HG03175 (cell line): ENCODE results near the gene TSPO2.

Source experiments
- ATAC-seq: cut with Tn5 transposase; IDR thresholded peaks from one replicate; pipeline ENCODE4 v1.9.1; 2021; ENCODE audit warnings: mild to moderate bottlenecking, moderate library complexity; ENCODE audit not compliant: unreplicated experiment

Gene TSPO2

GRCh38 chr6:41049955-41050354 is 7.7 kb downstream of the TSPO2 start:
- no peak for ATAC-seq

GRCh38 chr6:41050536-41050935 is 8.3 kb downstream of the TSPO2 start:
- no peak for ATAC-seq

- ATAC-seq = peak; percentile 46
These were observed 9.6 kb downstream of the TSPO2 start for GRCh38 chr6:41051873-41052272.

GRCh38 chr6:41053041-41053440 is 10.8 kb downstream of the TSPO2 start, which contains the start of gene APOBEC2:
TSS of gene APOBEC2 (plus strand) at chr6:41053202. CDS start at chr6:41053348, 146 bp downstream.
- no peak for ATAC-seq

GRCh38 chr6:41054511-41054910 is 12.2 kb downstream of the TSPO2 start:
- ATAC-seq = no peak

GRCh38 chr6:41055149-41055548 is 12.9 kb downstream of the TSPO2 start:
- no peak for ATAC-seq

- no peak for ATAC-seq
These were observed 14.7 kb downstream of the TSPO2 start for GRCh38 chr6:41056768-41057490.

GRCh38 chr6:41058783-41059181 is 16.5 kb downstream of the TSPO2 start:
- no peak for ATAC-seq

GRCh38 chr6:41059556-41059955 is 17.3 kb downstream of the TSPO2 start:
- ATAC-seq = no peak

GRCh38 chr6:41061196-41061726 is 19.0 kb downstream of the TSPO2 start:
- no peak for ATAC-seq

GRCh38 chr6:41062056-41062455 is 19.8 kb downstream of the TSPO2 start:
- ATAC-seq = no peak

- no peak for ATAC-seq
These were observed 21.6 kb downstream of the TSPO2 start for GRCh38 chr6:41063884-41064285.

- no peak for ATAC-seq
These were observed 22.6 kb downstream of the TSPO2 start for GRCh38 chr6:41064841-41065240.

GRCh38 chr6:41065550-41066026 is 23.3 kb downstream of the TSPO2 start:
- no peak for ATAC-seq

- no peak for ATAC-seq
These were observed 24.6 kb downstream of the TSPO2 start for GRCh38 chr6:41066867-41067304.

- no peak for ATAC-seq
These were observed 29.2 kb downstream of the TSPO2 start for GRCh38 chr6:41071501-41071922.

- peak; percentile 65 for ATAC-seq
These were observed 29.9 kb downstream of the TSPO2 start, which contains the start of gene OARD1 for GRCh38 chr6:41071923-41072835. TSS of gene OARD1 (minus strand) at chr6:41072356. CDS start at chr6:41071634, 722 bp downstream.

GRCh38 chr6:41072836-41073202 is 30.6 kb downstream of the TSPO2 start, which contains the start of gene NFYA:
TSS of gene NFYA (plus strand) at chr6:41072974. CDS start at chr6:41079090, 6,116 bp downstream.
- ATAC-seq = peak; percentile 69

- peak; percentile 32 for ATAC-seq
These were observed 31.1 kb downstream of the TSPO2 start for GRCh38 chr6:41073203-41073967.

- ATAC-seq = no peak
These were observed 31.9 kb downstream of the TSPO2 start for GRCh38 chr6:41073968-41074691.
